ENCODE measurements around the gene CYP20A1.
"Not testable (repeated sequence)": the region's sequence is repeated elsewhere in the genome, so short reads cannot be mapped to it uniquely, and the experiment has no call there.

CYP20A1 gene

GRCh38 chr2:203238704-203239526 is at the start of gene CYP20A1:
CYP20A1 (plus strand) TSS chr2:203239018; CDS start chr2:203239063, 45 bp downstream.
- in situ Hi-C loops (cut with HindIII; ENCODE audit: low pct_ligation_motif_present, low pct_unique_long_range_greater_than_20kb, low sequenced_read_pairs): no loop called here

GRCh38 chr2:203190547-203190946 is 48.3 kb upstream of the CYP20A1 start:
- DNase-seq; in situ Hi-C loops (cut with HindIII; ENCODE audit: low pct_ligation_motif_present, low pct_unique_long_range_greater_than_20kb, low sequenced_read_pairs): not testable (repeated sequence)

More at GRCh38 chr2:203238704-203239526, at the start of gene CYP20A1:
- DNase-seq: peak; percentile 97

GRCh38 chr2:203191026-203191425 is 47.8 kb upstream of the CYP20A1 start:
- DNase-seq; in situ Hi-C loops (cut with HindIII; ENCODE audit: low pct_ligation_motif_present, low pct_unique_long_range_greater_than_20kb, low sequenced_read_pairs): not testable (repeated sequence)

GRCh38 chr2:203191961-203192360 is 46.9 kb upstream of the CYP20A1 start:
- DNase-seq: no peak
- in situ Hi-C loops (cut with HindIII; ENCODE audit: low pct_ligation_motif_present, low pct_unique_long_range_greater_than_20kb, low sequenced_read_pairs): no loop called here

GRCh38 chr2:203195331-203196036 is 43.3 kb upstream of the CYP20A1 start:
- DNase-seq: no peak
- in situ Hi-C loops (cut with HindIII; ENCODE audit: low pct_ligation_motif_present, low pct_unique_long_range_greater_than_20kb, low sequenced_read_pairs): no loop called here

GRCh38 chr2:203200866-203201265 is 38.0 kb upstream of the CYP20A1 start:
- no peak for DNase-seq
- in situ Hi-C loops (cut with HindIII; ENCODE audit: low pct_ligation_motif_present, low pct_unique_long_range_greater_than_20kb, low sequenced_read_pairs): no loop called here

- in situ Hi-C loops (cut with HindIII; ENCODE audit: low pct_ligation_motif_present, low pct_unique_long_range_greater_than_20kb, low sequenced_read_pairs): no loop called here
- DNase-seq: no peak
These were observed 37.4 kb upstream of the CYP20A1 start for GRCh38 chr2:203201426-203201825.

- in situ Hi-C loops (cut with HindIII; ENCODE audit: low pct_ligation_motif_present, low pct_unique_long_range_greater_than_20kb, low sequenced_read_pairs): no loop called here
- no peak for DNase-seq
These were observed 29.3 kb upstream of the CYP20A1 start for GRCh38 chr2:203209538-203209937.

- in situ Hi-C loops (cut with HindIII; ENCODE audit: low pct_ligation_motif_present, low pct_unique_long_range_greater_than_20kb, low sequenced_read_pairs): no loop called here
- peak; percentile 52 for DNase-seq
These were observed 13.3 kb upstream of the CYP20A1 start for GRCh38 chr2:203225423-203226039.

- in situ Hi-C loops (cut with HindIII; ENCODE audit: low pct_ligation_motif_present, low pct_unique_long_range_greater_than_20kb, low sequenced_read_pairs); DNase-seq: not testable (repeated sequence)
These were observed 9.1 kb upstream of the CYP20A1 start for GRCh38 chr2:203229674-203230073.

GRCh38 chr2:203237346-203238238 is 1.2 kb upstream of the CYP20A1 start:
- no peak for DNase-seq
- in situ Hi-C loops (cut with HindIII; ENCODE audit: low pct_ligation_motif_present, low pct_unique_long_range_greater_than_20kb, low sequenced_read_pairs): no loop called here

GRCh38 chr2:203238292-203238703 is 520 bp upstream of the CYP20A1 start:
- DNase-seq: no peak
- in situ Hi-C loops (cut with HindIII; ENCODE audit: low pct_ligation_motif_present, low pct_unique_long_range_greater_than_20kb, low sequenced_read_pairs): no loop called here

- no peak for DNase-seq
- in situ Hi-C loops (cut with HindIII; ENCODE audit: low pct_ligation_motif_present, low pct_unique_long_range_greater_than_20kb, low sequenced_read_pairs): no loop called here
These were observed 1.7 kb downstream of the CYP20A1 start for GRCh38 chr2:203240491-203240890.

GRCh38 chr2:203242518-203242917 is 3.7 kb downstream of the CYP20A1 start:
- in situ Hi-C loops (cut with HindIII; ENCODE audit: low pct_ligation_motif_present, low pct_unique_long_range_greater_than_20kb, low sequenced_read_pairs): no loop called here
- DNase-seq: no peak

- no peak for DNase-seq
- in situ Hi-C loops (cut with HindIII; ENCODE audit: low pct_ligation_motif_present, low pct_unique_long_range_greater_than_20kb, low sequenced_read_pairs): no loop called here
These were observed 7.8 kb downstream of the CYP20A1 start for GRCh38 chr2:203246646-203247045.

- no peak for DNase-seq
- in situ Hi-C loops (cut with HindIII; ENCODE audit: low pct_ligation_motif_present, low pct_unique_long_range_greater_than_20kb, low sequenced_read_pairs): no loop called here
These were observed 14.0 kb downstream of the CYP20A1 start for GRCh38 chr2:203252818-203253217.

- DNase-seq; in situ Hi-C loops (cut with HindIII; ENCODE audit: low pct_ligation_motif_present, low pct_unique_long_range_greater_than_20kb, low sequenced_read_pairs): not testable (repeated sequence)
These were observed 14.7 kb downstream of the CYP20A1 start for GRCh38 chr2:203253422-203254095.

Data from ACHN (cell line).